Body of pancreas (tissue), 4 donors: ENCODE results near the gene TIMELESS. TPM values are rescaled to one million over a fixed set of nuclear protein-coding genes. Genes with fewer than 3 reads are reported as not detected.
"Not testable (repeated sequence)": the region's sequence is repeated elsewhere in the genome, so short reads cannot be mapped to it uniquely, and the experiment has no call there.

ENCODE experiments used
- ATAC-seq: fragments of 150-250 bp; one replicate; pipeline ENCODE4 v1.9.1; 2016
- DNase-seq, 4 donors: peaks; one replicate each; pipeline ENCODE4 v3.0.0-alpha.2; 2019
- H3K27ac ChIP-seq, 4 donors: fragments of 200-600 bp; sonication (generic); 1 replicate in 3 of 4; 2 replicates in 1 of 4; pipeline versions ENCODE4 v1.5.1 to v1.6.1; 2016 to 2019; ENCODE audit warnings: mild to moderate bottlenecking in 1 of 4, mixed read lengths in 1 of 4, moderate library complexity in 1 of 4
- H3K27me3 ChIP-seq, 2 donors: fragments of 200-600 bp; sonication (generic); one replicate each; pipeline ENCODE4 v1.6.0; 2016; ENCODE audit warnings: mild to moderate bottlenecking in 1 of 2
- H3K36me3 ChIP-seq, 2 donors: fragments of 200-600 bp; sonication (generic); replicated peaks in 1 of 2; 2 replicates each; pipeline ENCODE4 v1.5.1; 2016; ENCODE audit warnings: low read depth in 2 of 2; ENCODE audit not compliant: insufficient read depth in 1 of 2
- H3K4me1 ChIP-seq: fragments of 200-600 bp; sonication (generic); one replicate; pipeline ENCODE4 v1.6.0; 2016
- H3K4me3 ChIP-seq, 2 donors: fragments of 200-600 bp; sonication (generic); 1 replicate in 1 of 2; 2 replicates in 1 of 2; pipeline ENCODE4 v1.5.1; 2016 to 2019
- H3K9me3 ChIP-seq, 3 donors: fragments of 200-600 bp; sonication (generic); 1 replicate in 2 of 3; 2 replicates in 1 of 3; pipeline ENCODE4 v1.5.1; 2016
- POLR2A ChIP-seq, 3 donors: fragments of 450-650 bp; IDR thresholded peaks; one replicate each; pipeline ENCODE4 v1.6.1; 2016; ENCODE audit warnings: antibody characterized with exemption in 3 of 3, mild to moderate bottlenecking in 2 of 3
- WGBS, 2 donors: methylation state at CpG; one replicate each; pipeline ENCODE4 v1.1.5; 2017; 5-methylcytosine and 5-hydroxymethylcytosine counted together
- intact Hi-C: fragments of 100-400 bp; cut with DNase I; formaldehyde crosslinking; loops from one replicate; pipeline ENCODE4 v1.15.1; 2023
- total RNA-seq, 2 donors: library from RNA; depleted of rRNA; stranded (reverse); fragments of >200 nt; gene quantifications; one replicate each; pipeline ENCODE4 v1.1.0, GENCODE V29; 2016
- TF ChIP-seq, protein P1 (sequence below), 7 experiments: fragments of 450-650 bp in 4 of 7; fragments of 200-600 bp in 3 of 7; sonication (generic) in 3 of 7; IDR thresholded peaks; one replicate each; pipeline ENCODE4 v1.5.1; 2016 to 2019; ENCODE audit warnings: antibody characterized with exemption in 7 of 7

Gene TIMELESS
- total RNA-seq, 2 donors from 2014 or later: 4.7 to 6.9 TPM

DNA sequence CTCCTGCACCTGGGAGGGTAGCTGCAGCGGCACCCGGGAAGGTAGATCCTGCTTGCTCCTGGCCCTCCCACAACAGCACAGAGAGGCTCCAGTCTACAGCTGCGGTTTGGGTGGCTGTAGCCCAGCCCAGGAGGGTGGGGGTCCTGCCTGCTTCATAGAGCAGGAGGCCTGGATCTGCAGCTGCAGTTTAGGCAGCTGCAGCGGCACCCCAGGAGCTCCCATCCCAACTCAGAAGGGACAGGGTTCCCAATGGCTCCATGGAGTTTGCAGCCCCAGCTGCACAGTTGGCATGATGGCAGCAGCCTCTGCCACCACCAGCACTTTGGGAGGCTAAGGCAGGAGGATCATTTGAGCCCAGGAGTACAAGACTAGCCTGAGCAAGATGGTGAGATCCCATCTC lies 38.5 kb downstream of the TIMELESS start:
- H3K27me3 ChIP-seq: no peaks in the 10 kb centered on the region
- H3K36me3 ChIP-seq: no peaks in the 10 kb centered on the region
- TF ChIP-seq, protein P1, sequence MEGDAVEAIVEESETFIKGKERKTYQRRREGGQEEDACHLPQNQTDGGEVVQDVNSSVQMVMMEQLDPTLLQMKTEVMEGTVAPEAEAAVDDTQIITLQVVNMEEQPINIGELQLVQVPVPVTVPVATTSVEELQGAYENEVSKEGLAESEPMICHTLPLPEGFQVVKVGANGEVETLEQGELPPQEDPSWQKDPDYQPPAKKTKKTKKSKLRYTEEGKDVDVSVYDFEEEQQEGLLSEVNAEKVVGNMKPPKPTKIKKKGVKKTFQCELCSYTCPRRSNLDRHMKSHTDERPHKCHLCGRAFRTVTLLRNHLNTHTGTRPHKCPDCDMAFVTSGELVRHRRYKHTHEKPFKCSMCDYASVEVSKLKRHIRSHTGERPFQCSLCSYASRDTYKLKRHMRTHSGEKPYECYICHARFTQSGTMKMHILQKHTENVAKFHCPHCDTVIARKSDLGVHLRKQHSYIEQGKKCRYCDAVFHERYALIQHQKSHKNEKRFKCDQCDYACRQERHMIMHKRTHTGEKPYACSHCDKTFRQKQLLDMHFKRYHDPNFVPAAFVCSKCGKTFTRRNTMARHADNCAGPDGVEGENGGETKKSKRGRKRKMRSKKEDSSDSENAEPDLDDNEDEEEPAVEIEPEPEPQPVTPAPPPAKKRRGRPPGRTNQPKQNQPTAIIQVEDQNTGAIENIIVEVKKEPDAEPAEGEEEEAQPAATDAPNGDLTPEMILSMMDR (IDR thresholded peaks at IDR 0.05): no peak
- no peak for TF ChIP-seq POLR2A (IDR thresholded peaks at IDR 0.05)
- DNase-seq (no peak), ATAC-seq (no peak)
- no peak overlapping the region for H3K27ac ChIP-seq
- intact Hi-C loops: no loop called here
- no peaks in the 10 kb centered on the region for H3K9me3 ChIP-seq
- no peak overlapping the region for H3K4me3 ChIP-seq
- 83% methylated on average over 4 of the region's 4 CpGs; no CpG with 5 or more reads in 1 of the 2 donors for WGBS, 2 donors
- peaks cover 17% of the 10 kb centered on the region for H3K4me1 ChIP-seq

- H3K27me3 ChIP-seq: no peaks in the 10 kb centered on the region
- DNase-seq: no peak
- WGBS, 2 donors: 88 to 92% methylated on average over 5 of the region's 5 CpGs
- ATAC-seq: no peak
- no peak overlapping the region for H3K27ac ChIP-seq
- H3K9me3 ChIP-seq: no peaks in the 10 kb centered on the region
- H3K36me3 ChIP-seq: no peaks in the 10 kb centered on the region
- intact Hi-C loops: no loop called here
- TF ChIP-seq POLR2A (IDR thresholded peaks at IDR 0.05): no peak
- TF ChIP-seq, protein P1 (IDR thresholded peaks at IDR 0.05): no peak
- H3K4me3 ChIP-seq: no peak overlapping the region
- H3K4me1 ChIP-seq: peaks cover 13% of the 10 kb centered on the region
Observed at GRCh38 chr12:56408799-56409417, 40.3 kb downstream of the TIMELESS start.

DNA sequence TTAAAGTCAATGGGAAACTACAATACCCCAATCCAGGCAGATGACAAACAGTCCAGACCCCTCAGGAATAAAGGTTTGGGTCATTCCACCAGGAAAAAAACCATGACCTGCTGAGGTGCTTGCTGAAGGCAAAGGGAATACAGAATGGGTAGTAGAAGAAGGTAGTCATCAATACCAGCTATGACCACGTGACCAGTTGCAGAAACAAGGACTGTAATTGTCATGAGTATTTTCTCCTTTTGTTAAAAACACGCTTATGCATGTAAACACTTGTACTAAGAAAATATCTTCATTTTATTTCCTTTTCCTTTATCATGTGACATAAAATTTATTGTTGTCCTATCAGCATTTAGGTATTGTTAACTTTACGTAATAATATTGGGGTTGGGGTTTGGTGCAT lies 45.0 kb downstream of the TIMELESS start:
- H3K27ac ChIP-seq, H3K27me3 ChIP-seq, ATAC-seq, H3K9me3 ChIP-seq, H3K4me1 ChIP-seq, DNase-seq, H3K4me3 ChIP-seq, intact Hi-C loops, H3K36me3 ChIP-seq: not testable (repeated sequence)
- 84 to 95% methylated on average over 3 of the region's 3 CpGs for WGBS, 2 donors

DNA sequence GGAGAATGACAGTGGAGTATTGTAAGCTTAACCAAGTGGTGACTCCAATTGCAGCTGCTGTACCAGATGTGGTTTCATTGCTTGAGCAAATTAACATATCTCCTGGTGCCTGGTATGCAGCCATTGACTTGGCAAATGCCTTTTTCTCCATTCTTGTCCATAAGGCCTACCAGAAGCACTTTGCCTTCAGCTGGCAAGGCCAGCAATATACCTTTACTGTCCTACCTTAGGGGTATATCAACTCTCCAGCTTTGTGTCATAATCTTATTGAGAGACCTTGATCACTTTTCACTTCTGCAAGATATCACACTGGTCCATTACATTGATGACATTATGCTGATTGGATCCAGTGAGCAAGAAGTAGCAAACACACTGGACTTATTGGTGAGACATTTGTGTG lies 47.6 kb downstream of the TIMELESS start:
- H3K36me3 ChIP-seq, intact Hi-C loops, H3K4me3 ChIP-seq, H3K9me3 ChIP-seq, H3K27ac ChIP-seq, H3K4me1 ChIP-seq, DNase-seq, ATAC-seq, H3K27me3 ChIP-seq: not testable (repeated sequence)

DNA sequence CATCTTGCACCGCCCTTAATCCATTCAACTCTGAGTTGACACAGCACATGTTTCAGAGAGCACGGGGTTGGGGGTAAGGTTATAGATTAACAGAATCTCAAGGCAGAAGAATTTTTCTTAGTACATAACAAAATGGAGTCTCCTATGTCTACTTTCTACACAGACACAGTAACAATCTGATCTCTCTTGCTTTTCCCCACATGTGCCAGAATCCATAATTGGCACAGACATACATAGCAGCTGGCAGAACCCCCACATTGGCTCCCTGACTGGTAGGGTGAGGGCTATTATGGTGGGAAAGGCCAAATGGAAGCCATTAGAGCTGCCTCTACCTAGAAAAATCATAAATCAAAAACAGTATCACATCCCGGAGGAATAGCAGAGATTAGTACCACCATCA lies 48.1 kb downstream of the TIMELESS start:
- not testable (repeated sequence) for ATAC-seq

DNA sequence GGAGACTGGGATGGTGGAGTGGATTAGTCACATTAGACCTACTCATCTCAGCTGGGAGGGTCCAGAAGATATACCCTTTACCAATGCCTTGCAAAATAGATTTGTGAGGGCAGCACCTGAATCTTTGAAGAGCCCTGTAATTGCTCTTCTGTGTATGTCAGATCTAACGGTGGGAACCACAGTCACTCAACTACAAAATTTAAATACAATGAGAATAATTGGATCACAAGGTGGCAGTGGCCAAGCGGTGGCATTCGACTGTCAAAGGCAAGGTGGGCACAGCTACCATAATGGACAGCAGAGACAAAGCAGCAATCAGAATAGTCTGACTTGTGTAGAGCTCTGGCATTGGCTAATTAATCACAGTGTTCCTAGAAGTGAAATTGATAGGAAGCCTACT lies 49.8 kb downstream of the TIMELESS start:
- DNase-seq, H3K9me3 ChIP-seq, H3K27me3 ChIP-seq, ATAC-seq, H3K36me3 ChIP-seq, H3K4me1 ChIP-seq, H3K4me3 ChIP-seq, H3K27ac ChIP-seq, intact Hi-C loops: not testable (repeated sequence)
- WGBS, 2 donors: 85 to 95% methylated on average over 3 of the region's 3 CpGs

More for the DNA sequence above, 48.1 kb downstream of the TIMELESS start:
- H3K27ac ChIP-seq, H3K4me1 ChIP-seq, H3K27me3 ChIP-seq, DNase-seq, H3K36me3 ChIP-seq, H3K9me3 ChIP-seq, H3K4me3 ChIP-seq, intact Hi-C loops: not testable (repeated sequence)
- 14 to 15% methylated on average over 2 of the region's 3 CpGs for WGBS, 2 donors

GRCh38 chr12:56398324-56398723 lies 50.9 kb downstream of the TIMELESS start:
- TF ChIP-seq POLR2A (IDR thresholded peaks at IDR 0.05): no peak
- TF ChIP-seq, protein P1 (IDR thresholded peaks at IDR 0.05): no peak
- no peak for DNase-seq
- peaks cover 5% of the 10 kb centered on the region for H3K4me1 ChIP-seq
- H3K27ac ChIP-seq: no peak overlapping the region
- intact Hi-C loops: no loop called here
- H3K36me3 ChIP-seq: no peaks in the 10 kb centered on the region
- H3K9me3 ChIP-seq: no peaks in the 10 kb centered on the region
- H3K4me3 ChIP-seq: no peak overlapping the region
- no peak for ATAC-seq
- H3K27me3 ChIP-seq: no peaks in the 10 kb centered on the region
